GM12874 (cell line): ENCODE data around the gene PTPRA.

ENCODE experiments used
- TF ChIP-seq, protein P1 (sequence below): IDR thresholded peaks from 2 replicates; pipeline ENCODE4 v1.5.1; 2011; ENCODE audit warnings: low read depth, mild to moderate bottlenecking, control low read depth, low read length, moderate library complexity; ENCODE audit not compliant: insufficient read depth

PTPRA gene

DNA sequence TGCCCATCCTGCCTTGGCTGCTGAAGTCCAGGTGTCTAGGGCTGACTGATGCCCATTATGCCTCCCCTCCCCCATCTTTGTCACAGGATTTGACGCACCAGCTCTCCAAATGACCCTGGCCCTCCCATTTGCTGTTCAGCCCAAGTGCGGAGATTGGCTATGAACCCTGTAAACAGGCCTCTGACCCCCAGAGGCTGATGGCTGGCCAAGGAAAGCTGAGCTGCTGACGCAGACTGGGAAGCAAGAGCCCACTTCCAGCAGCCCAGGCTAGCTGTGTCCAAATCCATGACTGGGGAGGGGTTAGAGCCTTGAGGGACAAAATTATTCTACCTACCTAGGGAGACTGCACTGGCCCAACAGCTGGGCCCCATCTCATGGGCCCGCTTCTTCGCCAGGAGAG, 169.3 kb downstream of the PTPRA start:
- TF ChIP-seq, protein P1, sequence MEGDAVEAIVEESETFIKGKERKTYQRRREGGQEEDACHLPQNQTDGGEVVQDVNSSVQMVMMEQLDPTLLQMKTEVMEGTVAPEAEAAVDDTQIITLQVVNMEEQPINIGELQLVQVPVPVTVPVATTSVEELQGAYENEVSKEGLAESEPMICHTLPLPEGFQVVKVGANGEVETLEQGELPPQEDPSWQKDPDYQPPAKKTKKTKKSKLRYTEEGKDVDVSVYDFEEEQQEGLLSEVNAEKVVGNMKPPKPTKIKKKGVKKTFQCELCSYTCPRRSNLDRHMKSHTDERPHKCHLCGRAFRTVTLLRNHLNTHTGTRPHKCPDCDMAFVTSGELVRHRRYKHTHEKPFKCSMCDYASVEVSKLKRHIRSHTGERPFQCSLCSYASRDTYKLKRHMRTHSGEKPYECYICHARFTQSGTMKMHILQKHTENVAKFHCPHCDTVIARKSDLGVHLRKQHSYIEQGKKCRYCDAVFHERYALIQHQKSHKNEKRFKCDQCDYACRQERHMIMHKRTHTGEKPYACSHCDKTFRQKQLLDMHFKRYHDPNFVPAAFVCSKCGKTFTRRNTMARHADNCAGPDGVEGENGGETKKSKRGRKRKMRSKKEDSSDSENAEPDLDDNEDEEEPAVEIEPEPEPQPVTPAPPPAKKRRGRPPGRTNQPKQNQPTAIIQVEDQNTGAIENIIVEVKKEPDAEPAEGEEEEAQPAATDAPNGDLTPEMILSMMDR: no peak

DNA sequence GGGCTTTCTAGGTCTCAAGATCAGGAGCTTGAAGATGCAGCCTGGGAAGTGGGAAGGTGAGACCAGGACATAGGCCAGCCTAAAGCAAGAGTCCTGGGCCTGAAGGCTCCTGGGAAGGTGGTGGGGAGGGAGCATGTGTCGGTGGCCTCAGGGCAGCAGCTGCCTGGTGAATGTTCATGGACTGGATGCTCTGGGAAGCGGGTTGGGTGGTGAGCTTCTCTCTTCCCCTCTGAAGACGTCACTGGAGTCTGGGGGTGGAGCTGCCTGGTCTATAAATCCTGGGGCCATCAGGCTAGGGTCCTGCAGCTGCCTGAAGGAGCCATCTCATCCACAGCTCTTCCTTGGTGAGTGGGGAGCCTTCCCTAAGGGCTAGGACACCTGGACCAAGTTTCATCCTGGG, 170.0 kb downstream of the PTPRA start, which contains the start of gene GNRH2:
TSS of gene GNRH2 (plus strand) at position 301 of the 400 bp plus-strand sequence. CDS start 793 bp downstream, outside the sequence.
- TF ChIP-seq, protein P1: no peak

DNA sequence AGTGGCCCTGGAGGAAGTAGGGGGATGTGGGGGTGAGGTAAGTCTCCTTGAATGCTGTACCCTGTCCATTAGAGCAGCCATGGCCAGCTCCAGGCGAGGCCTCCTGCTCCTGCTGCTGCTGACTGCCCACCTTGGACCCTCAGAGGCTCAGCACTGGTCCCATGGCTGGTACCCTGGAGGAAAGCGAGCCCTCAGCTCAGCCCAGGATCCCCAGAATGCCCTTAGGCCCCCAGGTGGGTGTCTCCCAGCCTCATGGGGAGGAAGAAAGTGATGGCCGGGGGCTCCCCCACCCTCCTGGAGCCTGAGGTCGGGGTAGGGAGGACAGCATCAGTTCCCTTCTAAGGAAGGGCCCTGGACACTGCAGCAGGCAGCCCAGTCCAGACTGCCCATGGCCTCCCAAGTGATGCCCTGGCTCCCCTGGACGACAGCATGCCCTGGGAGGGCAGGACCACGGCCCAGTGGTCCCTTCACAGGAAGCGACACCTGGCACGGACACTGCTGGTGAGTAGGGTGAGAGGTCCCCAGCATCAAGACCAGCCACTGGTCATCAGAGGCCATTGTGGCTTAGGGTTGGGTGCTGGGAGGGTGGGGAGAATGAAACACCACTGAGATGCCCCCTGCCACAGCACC, 171.2 kb downstream of the PTPRA start:
- TF ChIP-seq, protein P1: no peak

DNA sequence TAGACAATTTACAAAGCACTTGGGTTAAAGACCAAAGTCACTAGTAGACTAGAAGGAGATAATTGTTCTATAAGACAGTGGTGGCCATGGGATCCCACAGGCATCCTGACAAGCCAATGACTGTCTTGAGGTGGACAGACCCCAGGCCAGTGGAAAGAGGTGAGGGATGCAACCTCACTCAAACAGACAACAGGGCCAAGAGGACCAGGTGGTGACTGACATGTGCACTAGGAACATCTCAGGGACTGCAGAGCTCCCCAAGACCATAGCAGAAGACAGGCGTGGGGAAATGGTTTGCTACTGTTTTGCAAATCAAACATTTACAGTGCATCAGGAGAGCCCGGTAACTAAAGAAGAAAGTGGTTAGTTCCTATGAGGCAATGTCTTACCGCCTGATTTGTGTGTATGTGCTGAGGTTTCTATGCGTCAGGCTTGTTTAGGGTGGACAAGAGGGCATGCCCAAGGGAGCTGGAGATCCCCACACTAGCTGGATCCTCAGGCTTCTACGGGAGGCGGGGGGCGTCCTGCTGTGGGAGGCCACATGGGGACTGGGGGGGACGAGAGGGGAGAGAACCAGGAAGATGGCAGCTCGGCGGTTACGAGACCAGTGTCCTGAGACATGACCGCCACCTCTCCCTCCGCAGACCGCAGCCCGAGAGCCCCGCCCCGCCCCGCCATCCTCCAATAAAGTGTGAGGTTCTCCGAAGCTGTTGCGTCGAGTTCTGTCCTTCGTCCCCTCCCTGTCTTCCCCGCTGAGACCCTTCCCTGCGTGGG, 171.9 kb downstream of the PTPRA start:
- TF ChIP-seq, protein P1: no peak

DNA sequence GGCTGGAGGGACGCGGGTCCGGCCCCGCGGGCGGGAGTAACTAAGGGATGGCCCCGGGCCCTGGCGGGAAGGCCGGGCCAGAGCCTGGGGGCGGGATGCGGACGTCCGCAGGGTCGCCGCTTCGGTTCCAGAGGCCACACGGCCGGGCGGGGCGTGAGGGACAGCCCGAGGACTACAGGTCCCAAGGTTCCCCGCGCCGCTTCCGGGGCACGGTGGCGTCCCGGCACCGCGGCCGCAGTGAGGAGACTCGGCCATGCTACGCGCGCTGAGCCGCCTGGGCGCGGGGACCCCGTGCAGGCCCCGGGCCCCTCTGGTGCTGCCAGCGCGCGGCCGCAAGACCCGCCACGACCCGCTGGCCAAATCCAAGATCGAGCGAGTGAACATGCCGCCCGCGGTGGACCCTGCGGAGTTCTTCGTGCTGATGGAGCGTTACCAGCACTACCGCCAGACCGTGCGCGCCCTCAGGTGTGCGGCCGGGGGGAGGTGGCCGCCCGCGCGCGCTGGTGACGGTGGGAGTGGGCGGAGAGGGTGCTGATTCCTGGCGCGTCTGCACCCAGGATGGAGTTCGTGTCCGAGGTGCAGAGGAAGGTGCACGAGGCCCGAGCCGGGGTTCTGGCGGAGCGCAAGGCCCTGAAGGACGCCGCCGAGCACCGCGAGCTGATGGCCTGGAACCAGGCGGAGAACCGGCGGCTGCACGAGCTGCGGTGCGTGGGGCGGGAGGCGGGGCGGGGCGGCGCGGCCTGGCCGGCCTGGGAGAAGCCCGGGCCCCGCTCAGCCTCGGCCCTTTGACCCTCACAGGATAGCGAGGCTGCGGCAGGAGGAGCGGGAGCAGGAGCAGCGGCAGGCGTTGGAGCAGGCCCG, 172.8 kb downstream of the PTPRA start, which contains the start of gene MRPS26:
TSS of gene MRPS26 (plus strand) at position 237 of the 861 bp plus-strand sequence. CDS start at position 254, 17 bp downstream.
- TF ChIP-seq, protein P1: no peak

DNA sequence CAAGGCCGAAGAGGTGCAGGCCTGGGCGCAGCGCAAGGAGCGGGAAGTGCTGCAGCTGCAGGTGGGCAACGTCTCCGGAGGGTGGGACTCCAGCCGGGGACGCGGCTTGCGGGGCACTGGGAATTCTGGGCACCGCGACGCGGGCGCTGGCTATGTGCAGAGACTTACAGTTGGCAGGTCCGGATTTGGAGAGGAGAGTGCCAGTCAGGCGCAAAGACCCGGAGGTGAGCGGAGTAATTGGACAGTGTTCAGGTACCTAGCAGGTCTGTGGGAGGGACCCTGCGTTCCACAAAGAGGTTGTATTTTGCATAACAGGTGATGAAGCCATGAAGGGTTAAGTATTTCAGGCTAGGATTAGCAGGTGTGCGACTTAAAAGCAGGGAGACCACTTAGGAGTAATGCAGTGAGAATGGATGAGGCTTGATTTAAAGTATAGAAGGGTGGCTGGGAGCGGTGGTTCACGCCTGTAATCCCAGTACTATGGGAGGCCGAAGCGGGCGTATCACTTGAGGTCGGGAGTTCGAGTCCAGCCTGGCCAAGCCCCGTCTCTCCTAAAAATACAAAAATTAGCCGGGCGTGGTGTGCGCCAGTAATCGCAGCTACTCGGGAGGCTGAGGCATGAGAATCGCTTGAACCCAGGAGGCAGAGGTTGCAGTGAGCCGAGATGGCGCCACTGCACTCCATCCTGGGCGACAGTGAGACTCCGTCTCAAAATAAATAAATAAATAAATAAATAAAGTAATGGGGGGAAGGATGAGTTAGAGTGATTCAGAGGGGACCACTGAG, 173.6 kb downstream of the PTPRA start:
- TF ChIP-seq, protein P1: no peak
